OCI-LY1 (cell line): Measurements from ENCODE around the gene RHBDL1.

Source experiments
- H2AFZ ChIP-seq: fragments of 200-600 bp; sonication (generic), shearing (Covaris generic); 2 replicates; pipeline ENCODE4 v1.6.0; 2014; ENCODE audit warnings: antibody characterized with exemption, mild to moderate bottlenecking, low read length
- H3F3A ChIP-seq: fragments of 200-600 bp; sonication (generic), shearing (Covaris generic); 2 replicates; pipeline ENCODE4 v1.6.0; 2014; ENCODE audit warnings: mild to moderate bottlenecking, antibody characterized with exemption, low read length, moderate library complexity; ENCODE audit not compliant: insufficient read depth
- H3K27ac ChIP-seq: fragments of 200-600 bp; sonication (generic); 2 replicates; pipeline ENCODE4 v1.5.1; 2014; ENCODE audit warnings: low read length, mixed run types, mild to moderate bottlenecking, low read depth; ENCODE audit not compliant: poor library complexity, severe bottlenecking
- H3K27me3 ChIP-seq: fragments of 200-600 bp; sonication (generic); 2 replicates; pipeline ENCODE4 v1.6.0; 2014; ENCODE audit warnings: antibody characterized with exemption, mild to moderate bottlenecking, low read length, moderate library complexity; ENCODE audit not compliant: insufficient read depth
- H3K36me3 ChIP-seq: fragments of 200-600 bp; sonication (generic); 2 replicates; pipeline ENCODE4 v1.6.1; 2014; ENCODE audit warnings: mild to moderate bottlenecking, antibody characterized with exemption, low read length, moderate library complexity, mixed read lengths; ENCODE audit not compliant: insufficient read depth
- H3K4me1 ChIP-seq: fragments of 200-600 bp; sonication (generic); 2 replicates; pipeline ENCODE4 v1.5.1; 2014; ENCODE audit warnings: mild to moderate bottlenecking, low read length, moderate library complexity; ENCODE audit not compliant: insufficient read depth, severe bottlenecking
- H3K4me2 ChIP-seq: fragments of 200-600 bp; sonication (generic), shearing (Covaris generic); 2 replicates; pipeline ENCODE4 v1.6.1; 2014; ENCODE audit warnings: low read length
- H3K4me3 ChIP-seq: fragments of 200-600 bp; sonication (generic); 2 replicates; pipeline ENCODE4 v1.5.1; 2014; ENCODE audit warnings: low read length, low read depth, mild to moderate bottlenecking, mixed read lengths; ENCODE audit not compliant: poor library complexity, severe bottlenecking
- H3K79me2 ChIP-seq: fragments of 200-600 bp; shearing (Covaris generic); 2 replicates; pipeline ENCODE4 v1.6.1; 2016; ENCODE audit warnings: mixed run types, low read length, mixed read lengths; ENCODE audit not compliant: insufficient read depth
- H3K9ac ChIP-seq: fragments of 200-600 bp; sonication (generic), shearing (Covaris generic); 2 replicates; pipeline ENCODE4 v1.6.1; 2014; ENCODE audit warnings: mild to moderate bottlenecking, low read length, mixed read lengths
- H3K9me2 ChIP-seq: fragments of 200-600 bp; sonication (generic), shearing (Covaris generic); 2 replicates; pipeline ENCODE4 v1.6.1; 2014; ENCODE audit warnings: low read depth, mild to moderate bottlenecking, low read length, mixed read lengths
- H3K9me3 ChIP-seq: fragments of 200-600 bp; shearing (Covaris generic); 2 replicates; pipeline ENCODE4 v1.6.1; 2014; ENCODE audit warnings: low read length, mixed read lengths
- H4K20me1 ChIP-seq: fragments of 200-600 bp; sonication (generic), shearing (Covaris generic); 2 replicates; pipeline ENCODE4 v1.6.0; 2016; ENCODE audit warnings: mild to moderate bottlenecking, low read length; ENCODE audit not compliant: insufficient read depth
- EZH2 ChIP-seq: fragments of 200-600 bp; sonication (generic), shearing (Covaris generic); IDR thresholded peaks from 2 replicates; pipeline ENCODE4 v1.8.0; 2017; ENCODE audit warnings: borderline replicate concordance, mixed run types, mild to moderate bottlenecking, antibody characterized with exemption, low read length, moderate library complexity, mixed read lengths
- TF ChIP-seq, protein P1 (sequence below): fragments of 200-600 bp; sonication (generic), shearing (Covaris generic); IDR thresholded peaks from 2 replicates; pipeline ENCODE4 v1.5.1; 2017; ENCODE audit warnings: mild to moderate bottlenecking, antibody characterized with exemption, low read length, moderate library complexity, mixed read lengths

RHBDL1 gene

DNA sequence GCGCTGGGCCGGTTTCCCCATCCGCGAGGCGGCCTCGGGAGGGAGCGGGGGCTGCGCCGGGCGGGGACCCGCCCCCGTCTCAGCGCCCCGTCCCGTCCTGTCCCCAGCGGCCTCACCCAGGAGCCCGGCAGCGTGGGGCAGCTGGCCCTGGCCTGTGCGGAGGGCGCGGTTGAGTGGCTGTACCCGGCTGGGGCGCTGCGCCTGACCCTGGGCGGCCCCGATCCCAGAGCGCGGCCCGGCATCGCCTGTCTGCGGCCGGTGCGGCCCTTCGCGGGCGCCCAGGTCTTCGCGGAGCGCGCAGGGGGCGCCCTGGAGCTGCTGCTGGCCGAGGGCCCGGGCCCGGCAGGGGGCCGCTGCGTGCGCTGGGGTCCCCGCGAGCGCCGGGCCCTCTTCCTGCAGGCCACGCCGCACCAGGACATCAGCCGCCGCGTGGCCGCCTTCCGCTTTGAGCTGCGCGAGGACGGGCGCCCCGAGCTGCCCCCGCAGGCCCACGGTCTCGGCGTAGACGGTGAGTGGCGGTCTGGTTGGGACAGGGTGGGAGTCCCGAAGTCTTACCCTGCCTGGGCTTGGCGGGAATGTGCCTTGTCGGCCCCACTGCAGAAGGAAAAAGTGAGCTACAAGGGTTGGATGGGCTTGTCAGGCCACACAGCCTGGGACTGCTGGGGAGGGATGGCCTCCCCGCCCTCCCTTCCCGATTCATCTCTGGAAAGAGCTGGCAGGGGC, 40.2 kb downstream of the RHBDL1 start:
- no peaks in the 10 kb centered on the region for H3K9me3 ChIP-seq
- H2AFZ ChIP-seq, result no peak overlapping the region
- peak overlapping the region; percentile 57 for H3K4me3 ChIP-seq

DNA sequence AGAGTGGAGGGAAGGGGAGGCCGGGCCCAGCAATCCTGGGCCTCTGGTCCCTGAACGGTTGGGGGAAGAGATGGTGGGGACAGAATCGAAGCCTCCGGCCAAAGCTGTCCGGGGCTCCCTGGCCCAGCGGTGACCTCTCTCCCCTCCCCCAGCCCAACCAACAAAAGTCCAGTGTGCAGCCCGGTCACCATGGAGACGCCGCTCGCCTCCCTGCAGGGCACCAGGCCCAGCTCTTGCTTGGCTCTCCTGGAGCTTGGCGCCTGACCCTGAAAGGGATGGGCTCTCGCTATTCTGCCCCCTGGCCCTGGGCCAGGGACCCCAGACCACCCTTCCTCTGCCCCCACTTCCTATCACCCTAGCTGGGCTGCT, 40.7 kb downstream of the RHBDL1 start:
- Histone ChIP-seq H3K27ac (no peak overlapping the region), H2AFZ (no peak overlapping the region), H3K36me3 (no peaks in the 10 kb centered on the region), H4K20me1 (no peaks in the 10 kb centered on the region), H3K27me3 (peaks cover 18% of the 10 kb centered on the region), H3K9ac (no peak overlapping the region), H3K9me3 (no peaks in the 10 kb centered on the region), H3F3A (no peaks in the 10 kb centered on the region), H3K79me2 (no peaks in the 10 kb centered on the region), H3K4me1 (peaks cover 24% of the 10 kb centered on the region), H3K4me3 (no peak overlapping the region), H3K9me2 (no peaks in the 10 kb centered on the region), H3K4me2 (peak overlapping the region; percentile 78; the same call in 1 of the 2 replicates)
- TF ChIP-seq EZH2, result no peak
- TF ChIP-seq, protein P1, sequence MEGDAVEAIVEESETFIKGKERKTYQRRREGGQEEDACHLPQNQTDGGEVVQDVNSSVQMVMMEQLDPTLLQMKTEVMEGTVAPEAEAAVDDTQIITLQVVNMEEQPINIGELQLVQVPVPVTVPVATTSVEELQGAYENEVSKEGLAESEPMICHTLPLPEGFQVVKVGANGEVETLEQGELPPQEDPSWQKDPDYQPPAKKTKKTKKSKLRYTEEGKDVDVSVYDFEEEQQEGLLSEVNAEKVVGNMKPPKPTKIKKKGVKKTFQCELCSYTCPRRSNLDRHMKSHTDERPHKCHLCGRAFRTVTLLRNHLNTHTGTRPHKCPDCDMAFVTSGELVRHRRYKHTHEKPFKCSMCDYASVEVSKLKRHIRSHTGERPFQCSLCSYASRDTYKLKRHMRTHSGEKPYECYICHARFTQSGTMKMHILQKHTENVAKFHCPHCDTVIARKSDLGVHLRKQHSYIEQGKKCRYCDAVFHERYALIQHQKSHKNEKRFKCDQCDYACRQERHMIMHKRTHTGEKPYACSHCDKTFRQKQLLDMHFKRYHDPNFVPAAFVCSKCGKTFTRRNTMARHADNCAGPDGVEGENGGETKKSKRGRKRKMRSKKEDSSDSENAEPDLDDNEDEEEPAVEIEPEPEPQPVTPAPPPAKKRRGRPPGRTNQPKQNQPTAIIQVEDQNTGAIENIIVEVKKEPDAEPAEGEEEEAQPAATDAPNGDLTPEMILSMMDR, result no peak

More for the DNA sequence above, 40.2 kb downstream of the RHBDL1 start:
- no peak overlapping the region; the same call in 1 of the 2 replicates for H3K9ac ChIP-seq
- peaks cover 22% of the 10 kb centered on the region for H3K27me3 ChIP-seq
- H3K4me2 ChIP-seq, result peak overlapping the region; percentile 78
- no peaks in the 10 kb centered on the region for H3K36me3 ChIP-seq
- H3K79me2 ChIP-seq, result no peaks in the 10 kb centered on the region
- no peaks in the 10 kb centered on the region for H3K9me2 ChIP-seq
- H3K4me1 ChIP-seq, result peaks cover 24% of the 10 kb centered on the region
- H3F3A ChIP-seq, result no peaks in the 10 kb centered on the region
- TF ChIP-seq, protein P1, result peak; percentile 13; the same call in 1 of the 2 replicates
- no peak for TF ChIP-seq EZH2
- H3K27ac ChIP-seq, result no peak overlapping the region
- no peaks in the 10 kb centered on the region for H4K20me1 ChIP-seq

DNA sequence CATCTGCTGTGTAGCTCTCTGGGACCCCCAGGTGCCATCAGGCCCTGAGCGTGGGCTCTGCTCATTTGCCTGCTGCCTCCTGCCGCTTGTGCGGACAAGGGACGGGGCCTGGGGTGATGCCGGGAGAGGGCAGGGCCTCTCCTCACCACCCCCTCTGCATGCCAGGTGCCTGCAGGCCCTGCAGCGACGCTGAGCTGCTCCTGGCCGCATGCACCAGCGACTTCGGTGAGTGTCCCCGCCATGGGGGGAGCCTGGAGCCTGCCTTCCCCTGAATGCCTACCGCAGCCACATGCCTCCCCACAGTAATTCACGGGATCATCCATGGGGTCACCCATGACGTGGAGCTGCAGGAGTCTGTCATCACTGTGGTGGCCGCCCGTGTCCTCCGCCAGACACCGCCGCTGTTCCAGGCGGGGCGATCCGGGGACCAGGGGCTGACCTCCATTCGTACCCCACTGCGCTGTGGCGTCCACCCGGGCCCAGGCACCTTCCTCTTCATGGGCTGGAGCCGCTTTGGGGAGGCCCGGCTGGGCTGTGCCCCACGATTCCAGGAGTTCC, 41.4 kb downstream of the RHBDL1 start:
- Histone ChIP-seq H2AFZ (no peak overlapping the region), H3F3A (no peaks in the 10 kb centered on the region), H3K79me2 (no peaks in the 10 kb centered on the region), H3K27me3 (peaks cover 18% of the 10 kb centered on the region), H3K4me2 (no peak overlapping the region), H3K4me1 (peaks cover 29% of the 10 kb centered on the region), H3K9me2 (no peaks in the 10 kb centered on the region), H4K20me1 (no peaks in the 10 kb centered on the region), H3K36me3 (no peaks in the 10 kb centered on the region), H3K9ac (no peak overlapping the region), H3K27ac (no peak overlapping the region), H3K4me3 (no peak overlapping the region), H3K9me3 (no peaks in the 10 kb centered on the region)
- TF ChIP-seq, protein P1, result no peak
- no peak for TF ChIP-seq EZH2
